ENCODE results near the gene KCNH4. TPM values are rescaled to one million over a fixed set of nuclear protein-coding genes. Genes with fewer than 3 reads are reported as not detected.

Gene KCNH4
- total RNA-seq, 2 experiments from 2014 or later, result 0.43 to 0.53 TPM

DNA sequence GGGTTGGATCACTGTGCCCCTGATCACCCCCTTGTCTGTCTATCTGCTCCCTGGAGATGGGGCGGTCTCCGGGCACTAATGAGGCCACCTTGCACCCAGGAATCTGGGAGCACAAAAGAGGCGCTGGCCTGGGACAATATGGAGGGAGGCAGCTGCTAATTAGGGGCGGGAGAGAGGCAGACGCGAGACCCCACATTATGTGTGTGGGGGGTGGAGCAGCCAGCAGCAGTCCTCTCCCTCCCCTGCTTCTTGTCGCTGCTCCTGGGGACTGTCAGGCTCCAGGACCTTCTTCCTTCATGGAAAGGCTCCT lies 4.6 kb upstream of the KCNH4 start:
- no peak overlapping the region for H3K4me3 Mint-ChIP-seq
- ChIA-PET POLR2A (interaction anchor here (0.6 to 0.7 kb wide), 3 partner anchors 28 to 375 kb away, joined by 3 read pairs; no protein-coding TSS in a partner anchor), CTCF (interaction anchor here (0.7 to 2.7 kb wide), 4 partner anchors 9 to 475 kb away, joined by 3 to 17 read pairs (median 6); partner anchors contain the start of gene GHDC)
- H3K4me1 Mint-ChIP-seq, result peaks cover 34% of the 10 kb centered on the region
- H3K27ac Mint-ChIP-seq, result no peak overlapping the region
- no peak for DNase-seq
- ATAC-seq, result no peak
- no peaks in the 10 kb centered on the region for H3K36me3 Mint-ChIP-seq (ENCODE audit: low read depth)
- H3K27me3 Mint-ChIP-seq, result peaks cover 5% of the 10 kb centered on the region
- H3K9me3 Mint-ChIP-seq (ENCODE audit: low read depth), result no peaks in the 10 kb centered on the region
- intact Hi-C loops (cut with DNase I, micrococcal nuclease), result loop anchor here in 1 of 2 experiments (2.0 kb wide), 1 partner anchor 559 kb away; the partner anchor contains the start of gene EZH1

DNA sequence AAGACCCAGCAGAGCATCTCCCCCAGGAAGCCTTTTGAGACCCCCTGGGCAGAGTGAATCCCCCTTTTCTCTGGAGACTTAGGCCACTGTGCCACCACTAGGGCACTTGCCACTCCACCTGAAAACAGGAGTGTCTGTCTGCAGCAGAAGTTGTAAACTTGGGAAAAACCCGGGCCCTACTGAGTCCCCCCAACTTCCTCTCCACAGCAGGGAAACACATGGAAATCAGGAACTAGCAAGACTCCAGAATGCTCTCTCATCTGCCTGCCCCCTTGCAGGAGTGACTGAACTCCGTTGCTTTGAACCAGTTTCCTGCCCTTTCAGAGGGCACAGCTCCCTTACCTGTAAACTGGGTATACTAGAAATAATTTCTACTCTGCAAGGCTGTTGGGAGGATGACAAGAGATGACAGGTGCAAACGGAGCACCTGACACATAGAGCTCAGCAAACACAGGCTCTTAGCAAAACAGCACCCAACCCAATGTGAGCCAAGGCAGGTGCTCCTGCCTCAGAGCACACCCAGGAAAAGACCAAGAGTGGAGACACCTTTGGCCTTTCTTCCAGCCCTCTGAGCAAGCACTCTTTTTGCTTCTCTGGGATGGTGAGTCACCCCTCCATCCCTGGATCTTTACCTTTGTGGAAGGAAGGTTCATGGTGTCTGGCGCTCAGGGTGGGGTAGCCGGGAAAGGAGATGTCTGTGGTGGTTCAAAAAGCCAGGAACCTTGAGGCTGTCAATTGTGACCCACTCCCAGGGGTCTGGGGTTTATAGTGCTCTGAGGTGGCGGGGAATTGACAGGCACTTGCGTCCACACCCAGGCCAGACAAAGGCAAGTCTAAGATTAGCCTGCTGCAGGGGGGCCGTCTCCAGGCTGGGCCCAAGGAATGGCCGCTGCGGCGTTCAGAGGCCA lies 4.0 kb upstream of the KCNH4 start, which contains the start of gene HCRT:
Gene HCRT, minus strand, starts transcription at position 740 of the 908 bp plus-strand sequence. Its CDS starts 87 bp downstream, at position 653.
- intact Hi-C loops (cut with DNase I, micrococcal nuclease), result loop anchor here (1.0 to 5.0 kb wide), 10 partner anchors 9 to 560 kb away; partner anchors contain the start of genes GHDC (in 2 of the 2), ATP6V0A1 (in 1 of the 2), CAVIN1 (in 1 of the 2) and DNAJC7 (in 1 of the 2)
- no peaks in the 10 kb centered on the region for H3K9me3 Mint-ChIP-seq (ENCODE audit: low read depth)
- ChIA-PET POLR2A (interaction anchor here (0.6 to 1.3 kb wide), 3 partner anchors 9 to 376 kb away, joined by 3 to 11 read pairs (median 3); partner anchors contain the start of gene GHDC), CTCF (interaction anchor here (0.6 to 2.7 kb wide), 11 partner anchors 10 to 476 kb away, joined by 3 to 17 read pairs (median 3); partner anchors contain the start of genes GHDC and RAB5C)
- H3K4me3 Mint-ChIP-seq, result peak within 1 kb of the TSS; percentile 91
- no peaks in the 10 kb centered on the region for H3K36me3 Mint-ChIP-seq (ENCODE audit: low read depth)
- no peak for ATAC-seq
- no peak for DNase-seq
- H3K27me3 Mint-ChIP-seq, result peaks cover 5% of the 10 kb centered on the region
- peaks cover 40% of the 10 kb centered on the region for H3K4me1 Mint-ChIP-seq
- H3K27ac Mint-ChIP-seq, result peak within 1 kb of the TSS; percentile 62

DNA sequence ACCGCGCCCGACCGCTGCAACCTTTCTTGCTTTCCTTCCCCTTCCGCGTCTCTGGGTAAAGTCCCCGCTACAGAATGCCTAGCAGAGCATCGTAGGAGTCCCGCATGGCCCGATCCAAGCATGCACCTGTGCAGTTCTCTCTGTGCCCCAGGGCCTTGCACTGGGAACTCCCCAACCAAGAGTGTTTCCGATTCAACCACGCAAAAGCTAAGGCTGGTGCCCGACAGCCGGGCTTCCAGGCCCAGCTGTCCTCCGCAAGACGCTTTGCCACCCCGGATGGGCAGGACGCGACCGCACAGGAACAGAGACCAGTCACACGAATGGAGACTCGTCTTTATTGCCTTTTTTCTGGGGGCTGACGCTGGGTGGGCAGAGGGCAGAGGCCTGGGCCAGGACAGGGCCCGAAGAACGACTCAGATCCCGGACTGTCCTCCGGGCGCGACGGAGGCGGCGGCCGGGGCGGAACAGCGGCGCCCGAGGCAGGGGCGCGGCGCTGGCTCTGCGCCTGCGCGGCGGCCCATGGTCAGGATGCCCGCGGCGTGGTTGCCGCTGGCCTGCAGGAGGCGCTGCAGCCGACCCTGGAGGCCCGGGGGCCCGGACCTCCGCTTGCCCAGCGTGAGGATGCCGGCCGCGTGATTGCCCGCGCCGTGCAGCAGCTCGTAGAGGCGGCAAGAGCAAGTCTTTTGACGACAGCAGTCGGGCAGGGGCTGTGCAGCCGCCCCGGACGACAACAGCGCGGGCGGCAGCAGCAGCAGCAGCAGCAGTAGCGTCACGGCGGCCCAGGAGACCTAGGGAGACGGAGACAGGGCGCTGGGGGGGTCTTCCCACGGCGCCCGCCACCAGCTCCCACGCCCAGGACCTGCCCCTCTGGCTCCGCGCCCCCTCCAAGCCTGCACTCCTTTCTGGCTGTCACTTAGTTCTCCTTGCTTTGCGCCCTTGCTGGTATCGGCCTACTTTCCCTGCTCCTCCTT lies 3.1 kb upstream of the KCNH4 start:
- intact Hi-C loops (cut with DNase I, micrococcal nuclease), result loop anchor here (1.0 to 5.0 kb wide), 10 partner anchors 10 to 561 kb away; partner anchors contain the start of genes GHDC (in 2 of the 2), ATP6V0A1 (in 1 of the 2), CAVIN1 (in 1 of the 2) and DNAJC7 (in 1 of the 2)
- H3K27me3 Mint-ChIP-seq, result peaks cover 7% of the 10 kb centered on the region
- CTCF ChIA-PET, result interaction anchor here (0.6 to 2.7 kb wide), 15 partner anchors 9 to 856 kb away, joined by 3 to 17 read pairs (median 3); partner anchors contain the start of genes GHDC and RAB5C
- H3K9me3 Mint-ChIP-seq (ENCODE audit: low read depth), result no peaks in the 10 kb centered on the region
- ATAC-seq (peak; percentile 70), DNase-seq (peak; percentile 89)
- POLR2A ChIA-PET, result interaction anchor here (1.3 kb wide), 1 partner anchor 10 kb away, joined by 11 read pairs; the partner anchor contains the start of gene GHDC
- no peaks in the 10 kb centered on the region for H3K36me3 Mint-ChIP-seq (ENCODE audit: low read depth)
- H3K4me3 Mint-ChIP-seq, result peak overlapping the region; percentile 91
- H3K4me1 Mint-ChIP-seq, result peaks cover 46% of the 10 kb centered on the region
- peak overlapping the region; percentile 88 for H3K27ac Mint-ChIP-seq

DNA sequence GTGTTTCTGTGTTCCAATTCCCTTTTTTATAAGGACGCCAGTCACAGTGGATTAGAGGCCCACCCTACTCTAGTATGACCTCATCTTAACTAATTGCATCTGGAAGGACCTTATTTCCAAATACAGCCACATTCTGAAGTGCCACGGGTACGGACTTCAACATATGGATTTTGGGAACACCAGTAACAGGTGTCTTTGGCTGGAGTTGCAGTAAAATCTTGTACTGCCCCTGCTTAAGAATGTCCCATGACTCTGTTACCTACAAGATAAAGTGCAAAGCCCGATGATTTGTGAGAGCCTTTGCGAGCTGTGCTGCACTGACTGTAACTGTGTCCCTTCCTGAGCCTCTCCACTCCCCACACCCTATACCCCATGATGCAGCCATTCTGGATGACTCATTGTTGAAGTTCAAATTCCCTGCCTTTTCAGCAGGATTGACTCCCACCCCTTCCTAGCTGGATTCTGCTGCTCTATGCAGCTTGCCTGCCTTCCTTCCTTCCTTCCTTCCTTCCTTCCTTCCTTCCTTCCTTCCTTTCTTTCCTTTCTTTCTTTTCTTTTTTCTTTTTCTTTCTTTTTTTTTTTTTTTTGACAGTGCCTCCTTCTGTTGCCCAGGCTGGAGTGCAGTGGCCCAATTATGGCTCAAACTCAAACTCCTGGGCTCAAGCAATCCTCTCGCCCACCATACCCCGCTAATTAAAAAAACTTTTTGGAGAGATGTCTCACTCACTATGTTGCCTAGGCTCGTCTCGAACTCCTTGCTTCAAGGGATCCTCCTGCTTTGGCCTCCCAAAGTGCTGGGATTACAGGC lies 2.2 kb upstream of the KCNH4 start:
- no peak for DNase-seq
- Mint-ChIP-seq H3K27me3 (peaks cover 10% of the 10 kb centered on the region), H3K4me1 (peaks cover 52% of the 10 kb centered on the region), H3K4me3 (peak overlapping the region; percentile 91), H3K9me3 (ENCODE audit: low read depth) (no peaks in the 10 kb centered on the region), H3K36me3 (ENCODE audit: low read depth) (no peaks in the 10 kb centered on the region), H3K27ac (peak overlapping the region; percentile 88)
- ChIA-PET POLR2A (interaction anchor here (1.3 kb wide), 1 partner anchor 11 kb away, joined by 11 read pairs; the partner anchor contains the start of gene GHDC), CTCF (interaction anchor here (0.6 to 2.7 kb wide), 9 partner anchors 12 to 857 kb away, joined by 3 to 17 read pairs (median 4); partner anchors contain the start of genes GHDC and ODAD4)
- intact Hi-C loops (cut with DNase I, micrococcal nuclease), result loop anchor here (5.0 kb wide), 4 partner anchors 219 to 494 kb away; partner anchors contain the start of genes CAVIN1 (in 1 of the 2) and PLEKHH3 (in 1 of the 2)
- no peak for ATAC-seq

DNA sequence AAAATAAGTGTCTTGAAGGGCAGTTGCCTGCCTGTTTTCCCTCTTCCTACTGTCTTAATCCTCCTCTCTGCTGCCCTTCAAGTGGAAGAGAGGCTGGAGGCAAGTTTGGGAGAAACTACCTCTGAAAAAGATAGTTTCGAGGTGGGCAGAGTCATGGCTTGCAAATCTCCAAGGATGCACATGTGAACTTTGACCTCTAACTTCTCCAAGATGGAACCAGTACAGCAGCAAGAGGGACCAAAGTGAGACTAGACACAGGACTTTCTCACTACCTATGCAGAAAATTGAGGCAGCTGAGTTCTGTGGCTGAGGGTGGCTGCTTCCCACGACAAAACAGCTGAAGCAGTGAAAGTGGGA lies 887 bp upstream of the KCNH4 start:
- no peak for ATAC-seq
- Mint-ChIP-seq H3K4me1 (peaks cover 52% of the 10 kb centered on the region), H3K9me3 (ENCODE audit: low read depth) (no peaks in the 10 kb centered on the region), H3K4me3 (peak overlapping the region; percentile 55), H3K27me3 (peaks cover 10% of the 10 kb centered on the region), H3K27ac (no peak overlapping the region), H3K36me3 (ENCODE audit: low read depth) (peaks cover 3% of the 10 kb centered on the region)
- ChIA-PET POLR2A (interaction anchor here (0.7 kb wide), 2 partner anchors 171 to 471 kb away, joined by 3 to 8 read pairs; no protein-coding TSS in a partner anchor), CTCF (interaction anchor here (0.6 to 2.5 kb wide), 26 partner anchors 13 to 486 kb away, joined by 3 to 12 read pairs (median 4); partner anchors contain the start of genes CNP, DHX58, DNAJC7 and GHDC)
- intact Hi-C loops (cut with DNase I, micrococcal nuclease), result loop anchor here (1.0 to 5.0 kb wide), 14 partner anchors 27 to 495 kb away; partner anchors contain the start of genes CAVIN1 (in 1 of the 2), CNP (in 1 of the 2), DNAJC7 (in 1 of the 2) and KAT2A (in 1 of the 2)
- DNase-seq, result no peak

DNA sequence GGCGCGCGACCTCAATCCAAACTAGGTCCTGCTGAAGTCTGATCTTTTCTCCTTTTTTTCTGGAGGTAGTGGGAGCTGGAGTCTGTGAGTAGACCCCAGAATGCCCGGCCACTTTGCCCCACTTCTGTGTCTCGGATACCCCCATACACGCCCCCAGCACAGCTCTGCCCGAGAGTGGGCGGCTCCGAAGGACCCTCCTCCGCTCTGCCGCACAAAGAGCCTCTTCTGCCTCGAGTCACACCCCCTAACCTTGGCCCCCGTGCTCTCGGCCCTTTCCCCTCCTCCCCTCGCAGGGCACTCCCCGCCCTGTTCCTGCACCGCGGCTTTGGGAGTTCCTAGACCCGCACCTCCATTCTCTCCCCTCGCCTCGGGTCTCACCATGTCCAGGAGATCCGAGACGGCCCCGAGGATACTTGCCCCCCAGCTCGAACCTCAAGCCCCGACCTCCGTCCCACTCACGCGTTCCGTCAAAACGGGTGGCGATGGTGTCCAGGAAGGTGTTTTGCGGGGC lies 476 bp downstream of the KCNH4 start:
- peaks cover 52% of the 10 kb centered on the region for H3K4me1 Mint-ChIP-seq
- peaks cover 3% of the 10 kb centered on the region for H3K36me3 Mint-ChIP-seq (ENCODE audit: low read depth)
- peak overlapping the region; percentile 9 for H3K4me3 Mint-ChIP-seq
- ATAC-seq (no peak), DNase-seq (no peak)
- no peaks in the 10 kb centered on the region for H3K9me3 Mint-ChIP-seq (ENCODE audit: low read depth)
- ChIA-PET POLR2A (interaction anchor here (1.2 kb wide), 1 partner anchor 109 kb away, joined by 3 read pairs; no protein-coding TSS in a partner anchor), CTCF (interaction anchor here (0.5 to 2.5 kb wide), 8 partner anchors 14 to 232 kb away, joined by 3 to 12 read pairs (median 4); partner anchors contain the start of genes DHX58 and GHDC)
- intact Hi-C loops (cut with DNase I, micrococcal nuclease), result loop anchor here (1.0 to 5.0 kb wide), 7 partner anchors 156 to 497 kb away; partner anchors contain the start of genes ATP6V0A1 (in 1 of the 2), CAVIN1 (in 1 of the 2), DNAJC7 (in 1 of the 2) and PLEKHH3 (in 1 of the 2)
- peaks cover 10% of the 10 kb centered on the region for H3K27me3 Mint-ChIP-seq
- no peak overlapping the region for H3K27ac Mint-ChIP-seq

DNA sequence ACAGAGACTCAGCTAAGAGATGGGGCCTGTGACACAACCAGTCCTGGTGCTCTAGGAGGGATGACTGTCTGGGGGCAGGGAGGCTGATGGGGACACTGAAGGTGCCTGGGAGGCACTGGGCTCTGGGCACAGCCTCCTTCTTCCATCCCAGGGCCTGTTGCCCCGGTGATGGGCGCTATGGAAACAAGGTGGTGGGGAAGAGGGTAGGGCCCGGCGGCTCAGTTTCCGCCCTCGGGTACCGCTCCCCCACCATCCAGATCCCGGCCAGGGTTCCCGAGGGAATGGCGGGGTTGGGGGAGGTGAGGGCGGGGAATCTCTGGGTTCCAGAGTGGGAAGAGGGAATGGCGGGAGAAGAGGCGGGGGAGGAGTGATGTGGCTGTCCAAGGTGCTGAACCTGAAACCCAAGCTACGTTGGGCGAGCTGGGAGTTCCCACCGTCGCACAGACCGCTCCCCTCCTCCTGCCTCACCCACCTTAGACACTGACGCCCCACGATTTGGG lies 981 bp downstream of the KCNH4 start:
- DNase-seq (peak; percentile 63), ATAC-seq (no peak)
- Mint-ChIP-seq H3K4me1 (peaks cover 49% of the 10 kb centered on the region), H3K4me3 (peak overlapping the region; percentile 9), H3K9me3 (ENCODE audit: low read depth) (no peaks in the 10 kb centered on the region), H3K36me3 (ENCODE audit: low read depth) (peaks cover 3% of the 10 kb centered on the region), H3K27me3 (peaks cover 10% of the 10 kb centered on the region), H3K27ac (no peak overlapping the region)
- POLR2A ChIA-PET, result interaction anchor here (0.5 to 1.2 kb wide), 2 partner anchors 110 to 446 kb away, joined by 3 read pairs; no protein-coding TSS in a partner anchor
- CTCF ChIA-PET, result interaction anchor here (0.5 to 2.5 kb wide), 7 partner anchors 14 to 231 kb away, joined by 3 to 12 read pairs (median 4); partner anchors contain the start of genes GHDC and NKIRAS2
- intact Hi-C loops (cut with DNase I, micrococcal nuclease), result loop anchor here (1.0 to 5.0 kb wide), 7 partner anchors 155 to 497 kb away; partner anchors contain the start of genes ATP6V0A1 (in 1 of the 2), CAVIN1 (in 1 of the 2), DNAJC7 (in 1 of the 2) and PLEKHH3 (in 1 of the 2)

DNA sequence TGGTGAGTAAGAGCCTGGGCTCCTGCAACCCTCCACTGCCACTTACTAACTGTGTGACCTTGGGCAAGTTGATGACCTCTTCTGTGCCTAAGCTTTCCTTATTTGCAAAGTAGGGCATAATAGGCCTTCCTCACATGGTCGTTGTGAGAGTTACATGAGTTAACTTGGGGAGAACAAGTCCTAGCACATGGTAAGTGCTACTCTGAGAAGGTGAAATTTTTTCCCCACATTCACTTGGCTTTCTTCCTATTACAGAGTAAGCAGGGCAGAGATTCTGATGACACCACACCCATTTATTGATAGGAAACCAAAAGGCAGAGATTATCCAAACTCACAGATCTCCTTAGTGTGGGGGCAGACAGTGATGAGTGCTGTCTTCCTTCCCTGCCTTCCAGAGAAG lies 1.6 kb downstream of the KCNH4 start:
- H3K4me3 Mint-ChIP-seq, result no peak overlapping the region
- DNase-seq (no peak), ATAC-seq (no peak)

DNA sequence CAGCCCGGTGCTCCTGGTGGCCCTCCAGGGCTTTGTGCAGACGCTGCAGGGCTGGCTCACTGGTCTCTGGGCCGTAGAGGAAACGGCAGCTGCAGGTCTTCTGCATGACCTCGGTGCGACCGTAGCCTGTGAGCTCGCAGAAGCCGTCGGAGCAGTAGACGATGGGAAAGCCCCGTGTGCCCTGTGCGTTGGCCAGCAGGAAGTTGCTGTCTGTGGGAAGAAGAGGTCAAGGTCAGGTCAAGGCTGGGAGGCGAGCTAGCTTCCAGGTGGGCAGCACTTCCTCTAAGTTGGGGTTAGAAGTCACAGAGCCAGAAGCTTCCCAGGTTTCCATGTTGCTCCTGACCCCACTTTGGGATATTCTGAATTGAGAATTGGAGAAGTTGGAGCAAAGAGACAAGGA lies 2.1 kb downstream of the KCNH4 start:
- peak; percentile 39 for DNase-seq
- CTCF ChIA-PET, result interaction anchor here (0.5 to 1.0 kb wide), 4 partner anchors 53 to 215 kb away, joined by 3 to 4 read pairs (median 3); no protein-coding TSS in a partner anchor
- POLR2A ChIA-PET, result interaction anchor here (1.2 kb wide), 1 partner anchor 213 kb away, joined by 4 read pairs; no protein-coding TSS in a partner anchor
- H3K4me3 Mint-ChIP-seq, result no peak overlapping the region
- peaks cover 10% of the 10 kb centered on the region for H3K27me3 Mint-ChIP-seq
- H3K27ac Mint-ChIP-seq, result no peak overlapping the region
- intact Hi-C loops (cut with DNase I, micrococcal nuclease), result no loop called here
- H3K4me1 Mint-ChIP-seq, result peaks cover 41% of the 10 kb centered on the region
- H3K36me3 Mint-ChIP-seq (ENCODE audit: low read depth), result peaks cover 3% of the 10 kb centered on the region
- no peaks in the 10 kb centered on the region for H3K9me3 Mint-ChIP-seq (ENCODE audit: low read depth)
- no peak for ATAC-seq

More for the DNA sequence above, 1.6 kb downstream of the KCNH4 start:
- Mint-ChIP-seq H3K9me3 (ENCODE audit: low read depth) (no peaks in the 10 kb centered on the region), H3K4me1 (peaks cover 43% of the 10 kb centered on the region), H3K36me3 (ENCODE audit: low read depth) (peaks cover 3% of the 10 kb centered on the region), H3K27me3 (peaks cover 10% of the 10 kb centered on the region), H3K27ac (no peak overlapping the region)
- ChIA-PET CTCF (interaction anchor here (0.5 to 1.1 kb wide), 6 partner anchors 16 to 216 kb away, joined by 3 to 4 read pairs (median 4); partner anchors contain the start of gene NKIRAS2), POLR2A (interaction anchor here (1.2 kb wide), 1 partner anchor 213 kb away, joined by 4 read pairs; no protein-coding TSS in a partner anchor)
- intact Hi-C loops (cut with DNase I, micrococcal nuclease), result no loop called here

Measured in activated CD4-positive, alpha-beta T cell treated with anti-CD3 and anti-CD28 coated beads for 36 hours (primary cell).